ENCODE measurements around the gene ACOT9.

- no peak for TF ChIP-seq CTCF (IDR thresholded peaks at IDR 0.05)
- no peak for TF ChIP-seq POLR2A (IDR thresholded peaks at IDR 0.05)
- TF ChIP-seq POLR2AphosphoS5 (IDR thresholded peaks at IDR 0.05), result no peak
- no peak for TF ChIP-seq EP300 (IDR thresholded peaks at IDR 0.05)
Observed at GRCh38 chrX:23699636-23700194, 43.4 kb downstream of the ACOT9 start.

Measured in sigmoid colon (tissue), 4 donors.